Endometrium (tissue), 2 donors: ENCODE results near the gene CASP6.
A peak's percentile ranks its signal among the peaks of the same experiment; 100 is the strongest.
"Not testable (repeated sequence)": the region's sequence is repeated elsewhere in the genome, so short reads cannot be mapped to it uniquely, and the experiment has no call there.

Experiments used
- FAIRE-seq: peaks from 2 replicates; lab custom pipeline; 2012; peaks lifted over from hg19 to GRCh38; lab: Jason Lieb, UNC
- donor health status: control.
- donor health status: control.

Gene CASP6

GRCh38 chr4:109719604-109720003 is 16.4 kb upstream of the CASP6 start:
- no peak for FAIRE-seq

DNA sequence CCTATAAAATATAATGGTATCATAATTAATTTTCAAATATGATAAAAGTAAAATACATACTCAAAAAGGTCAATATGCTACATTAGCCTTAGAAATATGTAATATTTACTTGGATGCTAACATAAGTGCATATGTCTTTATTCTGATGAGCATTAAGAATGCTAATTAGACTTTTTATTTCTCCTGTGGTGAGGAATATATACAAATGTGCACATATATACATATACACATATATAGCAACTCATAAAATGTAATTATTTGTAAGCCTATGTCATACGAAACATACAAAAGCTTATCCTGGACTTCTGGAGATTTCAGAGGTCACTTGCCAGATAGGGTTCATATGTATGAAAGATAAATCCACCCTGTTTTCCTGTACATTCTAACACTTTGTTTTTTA is 15.5 kb upstream of the CASP6 start:
- FAIRE-seq, result no peak

- no peak for FAIRE-seq
Measured at GRCh38 chr4:109713500-109713899, 10.3 kb upstream of the CASP6 start.

GRCh38 chr4:109708990-109709389 is 5.7 kb upstream of the CASP6 start:
- no peak for FAIRE-seq

GRCh38 chr4:109708435-109708834 is 5.2 kb upstream of the CASP6 start:
- no peak for FAIRE-seq

DNA sequence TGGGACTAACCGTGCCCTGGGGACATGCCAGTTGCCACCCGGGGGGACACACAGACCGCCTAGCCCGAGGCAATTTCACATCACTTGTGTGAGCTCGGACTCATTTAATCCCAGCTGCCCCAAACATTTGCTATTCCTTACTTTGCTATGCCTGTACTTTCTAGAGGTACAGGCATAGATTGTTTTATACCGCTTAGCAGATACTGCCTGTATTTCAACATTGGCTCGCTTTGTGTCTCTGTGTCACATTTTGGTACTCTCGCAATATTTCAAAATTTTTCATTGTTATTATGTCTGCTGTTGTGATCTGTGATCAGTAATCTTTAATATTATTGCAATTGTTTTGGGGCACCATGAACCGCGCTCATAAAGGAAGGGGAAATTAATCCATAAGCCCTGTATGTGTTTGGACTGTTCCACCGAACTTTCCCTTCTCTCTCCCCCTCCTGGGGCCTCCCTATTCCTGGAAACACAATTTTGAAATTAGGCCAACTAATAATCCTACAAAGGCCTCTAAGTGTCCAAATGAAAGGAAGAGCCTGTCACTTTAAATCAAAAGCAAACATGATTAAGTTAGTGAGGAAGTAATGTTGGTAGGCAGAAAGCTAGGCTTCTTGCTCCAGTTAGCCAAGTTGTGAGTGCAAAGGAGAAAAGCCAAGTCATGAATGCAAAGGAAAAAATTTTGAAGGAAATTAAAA is 568 bp upstream of the CASP6 start:
- no peak for FAIRE-seq

DNA sequence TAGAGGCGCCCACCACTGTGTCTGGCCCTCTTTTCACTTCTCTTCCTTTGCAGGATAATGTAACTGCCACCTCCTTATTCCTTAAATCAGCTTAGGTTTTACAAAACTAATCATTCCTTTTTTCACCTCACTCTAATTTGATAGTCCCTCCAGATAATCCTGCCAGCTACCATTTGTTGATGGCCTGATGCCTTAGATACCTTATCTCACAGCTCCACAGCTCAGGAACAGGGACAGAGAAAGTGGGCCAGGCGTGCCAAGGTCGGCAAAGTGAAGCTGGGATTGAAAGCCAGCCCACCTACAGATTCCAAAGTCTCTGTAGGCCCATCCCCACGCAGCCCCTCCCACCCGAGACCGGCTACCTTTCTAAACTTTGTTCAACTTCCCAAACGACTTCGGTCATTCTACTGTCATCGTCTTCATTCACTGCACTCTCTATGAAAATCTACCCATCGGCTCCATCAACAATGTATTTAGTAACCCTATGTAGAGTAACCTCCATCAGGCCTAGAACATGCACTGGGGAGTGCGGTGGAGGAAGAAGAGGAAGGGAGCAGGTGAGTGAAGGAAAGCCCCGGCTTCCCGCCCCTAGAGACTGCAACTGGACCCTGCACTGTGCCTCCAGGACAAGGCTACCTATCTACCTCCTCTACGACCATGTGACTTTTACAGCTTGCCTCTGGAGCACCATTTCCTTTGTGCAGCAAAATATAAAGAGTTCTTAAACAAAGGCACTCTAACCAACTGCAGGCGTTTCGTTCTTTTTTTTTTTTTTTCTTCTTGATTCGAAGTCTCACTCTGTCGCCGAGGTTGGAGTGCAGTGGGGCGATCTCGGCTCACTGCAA is 1.5 kb downstream of the CASP6 start:
- FAIRE-seq, result no peak

- no peak for FAIRE-seq
Measured at GRCh38 chr4:109699553-109700225, 3.6 kb downstream of the CASP6 start.

DNA sequence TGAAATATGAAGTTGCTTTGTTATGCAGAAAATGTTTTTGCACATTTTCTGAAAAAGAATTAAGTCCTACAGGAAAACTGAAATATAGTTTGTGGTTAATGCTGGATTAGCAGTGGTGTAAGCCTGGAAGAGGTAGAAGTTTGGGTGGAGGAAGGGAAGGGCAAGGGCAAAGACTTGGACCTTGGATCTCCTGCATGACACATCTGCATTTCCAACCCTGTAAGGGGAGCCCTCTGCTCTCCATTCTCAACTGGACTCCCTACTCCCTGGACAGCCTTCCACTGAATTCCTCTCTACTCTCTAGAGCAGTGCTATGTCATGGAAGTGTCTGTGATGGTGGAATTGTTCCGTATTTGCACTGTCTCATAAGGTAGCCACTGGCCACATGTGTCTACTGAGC is 4.6 kb downstream of the CASP6 start:
- FAIRE-seq, result no peak

GRCh38 chr4:109691411-109691920 is 11.8 kb downstream of the CASP6 start:
- FAIRE-seq, result no peak

- FAIRE-seq, result no peak
Measured at GRCh38 chr4:109690690-109691410, 12.4 kb downstream of the CASP6 start.

GRCh38 chr4:109684727-109685126 is 18.5 kb downstream of the CASP6 start:
- FAIRE-seq, result peak; percentile 72

- FAIRE-seq, result no peak
Measured at GRCh38 chr4:109683621-109684253, 19.5 kb downstream of the CASP6 start.

DNA sequence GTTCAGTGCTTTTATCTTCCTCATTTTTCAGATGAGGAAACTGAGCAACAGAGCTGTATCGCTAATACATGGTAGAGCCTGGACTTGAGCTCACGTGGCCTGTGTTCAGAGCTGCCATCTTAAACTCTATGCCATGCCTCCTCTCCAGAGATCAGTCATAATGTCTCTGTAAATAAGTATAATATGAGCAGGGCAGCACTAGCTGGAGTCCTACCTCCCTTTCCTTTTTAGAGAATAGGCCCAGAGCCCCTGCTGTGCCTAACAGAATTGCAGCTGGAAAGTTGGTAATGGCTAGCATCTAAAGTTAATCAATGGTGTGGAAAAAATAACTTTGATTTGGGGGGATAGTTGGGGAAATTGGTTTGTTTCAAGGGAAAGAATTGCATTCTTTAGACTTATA is 20.4 kb downstream of the CASP6 start:
- FAIRE-seq, result no peak

GRCh38 chr4:109678925-109679324 is 24.3 kb downstream of the CASP6 start:
- FAIRE-seq, result not testable (repeated sequence)

- FAIRE-seq, result not testable (repeated sequence)
Measured at GRCh38 chr4:109678472-109678871, 24.8 kb downstream of the CASP6 start.

- no peak for FAIRE-seq
Measured at GRCh38 chr4:109676886-109677285, 26.4 kb downstream of the CASP6 start.

DNA sequence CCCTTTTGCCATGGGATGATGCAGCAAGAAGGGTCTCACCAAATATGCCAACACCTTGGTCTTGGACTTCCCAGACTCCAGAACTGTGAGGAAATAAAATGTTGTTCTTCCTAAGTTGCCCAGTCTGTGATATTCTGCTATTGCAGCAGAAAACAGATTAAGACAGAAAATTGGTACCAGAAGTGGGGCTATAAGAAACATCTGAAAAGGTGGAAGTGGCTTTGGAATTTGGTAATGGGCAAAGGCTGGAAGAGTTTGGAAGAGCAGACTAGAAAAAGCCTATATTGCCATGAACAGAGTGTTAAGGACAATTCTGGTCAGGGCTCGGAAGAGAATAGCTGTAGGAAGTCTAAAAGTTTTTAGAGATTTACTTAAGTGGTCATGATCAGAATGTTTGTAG is 27.4 kb downstream of the CASP6 start:
- FAIRE-seq, result no peak

- FAIRE-seq, result no peak
Measured at GRCh38 chr4:109675181-109675580, 28.1 kb downstream of the CASP6 start.

DNA sequence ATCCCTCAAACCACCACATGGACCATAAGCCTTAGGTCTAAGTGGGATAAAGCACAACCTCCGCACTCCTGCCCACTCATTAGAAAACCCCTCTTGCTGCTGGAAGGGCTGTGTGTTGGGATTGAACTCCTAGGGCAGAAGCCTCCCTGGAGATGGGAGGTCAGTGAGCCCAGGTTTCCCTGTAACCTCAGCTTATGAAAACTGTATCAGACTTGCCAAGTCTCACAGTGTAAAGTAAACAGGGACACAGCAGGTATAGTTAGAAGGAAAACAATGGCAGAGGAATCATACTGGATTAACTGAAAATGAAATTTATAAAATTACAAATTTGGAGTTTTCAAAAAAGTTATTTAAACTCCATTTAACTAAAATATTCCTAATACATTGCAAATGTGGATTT is 29.9 kb downstream of the CASP6 start:
- FAIRE-seq, result no peak

- FAIRE-seq, result no peak
Measured at GRCh38 chr4:109672169-109672930, 30.9 kb downstream of the CASP6 start.
